ENCODE data around the gene ZNF511. TPM values are rescaled to one million over a fixed set of nuclear protein-coding genes. Genes with fewer than 3 reads are reported as not detected.
A peak's percentile ranks its signal among the peaks of the same experiment; 100 is the strongest.

ZNF511 gene
- total and polyA plus RNA-seq, 9 of the 15 experiments (the other 6 are each of a cell fraction or from before 2014, with no cell fraction given): 0.61 to 69.3 (median 40.1) TPM

- TF ChIP-seq PRDM10 (IDR thresholded peaks at IDR 0.05; ENCODE audit: partially characterized antibody) (peak; percentile 18), ZNF3 (CRISPR knock-in tag; IDR thresholded peaks at IDR 0.05) (no peak), PML (IDR thresholded peaks at IDR 0.05; ENCODE audit: low read length) (no peak; the same call in 1 of the 2 replicates), RBM34 (IDR thresholded peaks at IDR 0.05; ENCODE audit: borderline replicate concordance, insufficient read depth, low read length) (no peak), IRF1 (CRISPR knock-in tag; IDR thresholded peaks at IDR 0.05; ENCODE audit: borderline replicate concordance) (no peak), ZSCAN29 (IDR thresholded peaks at IDR 0.05) (no peak), RFX5 (IDR thresholded peaks at IDR 0.05; ENCODE audit: low read depth, low read length) (no peak), KDM4B (IDR thresholded peaks at IDR 0.05; ENCODE audit: borderline replicate concordance in 2 of 2, low read depth in 1 of 2) (no peak), ZNF121 (CRISPR knock-in tag; conservative IDR thresholded peaks at IDR 0.05) (no peak), SRSF9 (IDR thresholded peaks at IDR 0.05; ENCODE audit: borderline replicate concordance, low read depth, low read length) (no peak), REST (IDR thresholded peaks at IDR 0.05; ENCODE audit: borderline replicate concordance) (peak; percentile 36; the same call in 1 of the 2 replicates), REST (CRISPR knock-in tag; IDR thresholded peaks at IDR 0.05; ENCODE audit: low read depth) (no peak), PHF20 (IDR thresholded peaks at IDR 0.05; ENCODE audit: partially characterized antibody) (no peak), TAF1 (IDR thresholded peaks at IDR 0.05; ENCODE audit: control insufficient read depth, extremely low read depth, insufficient read depth, low read length, severe bottlenecking) (peak; percentile 22)
These were observed 30.0 kb upstream of the ZNF511 start (continued) for GRCh38 chr10:133278577-133279265.

Measured in K562 (cell line).